ENCODE results near the gene MOXD1. TPM values are rescaled to one million over a fixed set of nuclear protein-coding genes. Genes with fewer than 3 reads are reported as not detected.

The MOXD1 gene
- total RNA-seq, 1 donor from 2014 or later = 113 TPM

GRCh38 chr6:132430110-132430509, 28.8 kb upstream of the MOXD1 start:
- Mint-ChIP-seq H3K27ac (no peak overlapping the region), H3K27me3 (ENCODE audit: low read depth) (no peaks in the 10 kb centered on the region), H3K4me1 (no peaks in the 10 kb centered on the region), H3K9me3 (peaks cover 6% of the 10 kb centered on the region), H3K36me3 (no peaks in the 10 kb centered on the region), H3K4me3 (no peak overlapping the region)
- TF ChIP-seq CTCF (IDR thresholded peaks at IDR 0.05; ENCODE audit: unreplicated experiment) = no peak
- no peak for DNase-seq (ENCODE audit: low spot score in 2 of 2, unreplicated experiment in 2 of 2)

- Mint-ChIP-seq H3K27me3 (ENCODE audit: low read depth) (no peaks in the 10 kb centered on the region), H3K36me3 (peaks cover 19% of the 10 kb centered on the region), H3K4me3 (no peak overlapping the region), H3K27ac (no peak overlapping the region), H3K4me1 (no peaks in the 10 kb centered on the region), H3K9me3 (peaks cover 45% of the 10 kb centered on the region)
- DNase-seq (ENCODE audit: low spot score in 2 of 2, unreplicated experiment in 2 of 2) = no peak
- TF ChIP-seq CTCF (IDR thresholded peaks at IDR 0.05; ENCODE audit: unreplicated experiment) = no peak
Measured at GRCh38 chr6:132425176-132425575, 23.9 kb upstream of the MOXD1 start.

DNA sequence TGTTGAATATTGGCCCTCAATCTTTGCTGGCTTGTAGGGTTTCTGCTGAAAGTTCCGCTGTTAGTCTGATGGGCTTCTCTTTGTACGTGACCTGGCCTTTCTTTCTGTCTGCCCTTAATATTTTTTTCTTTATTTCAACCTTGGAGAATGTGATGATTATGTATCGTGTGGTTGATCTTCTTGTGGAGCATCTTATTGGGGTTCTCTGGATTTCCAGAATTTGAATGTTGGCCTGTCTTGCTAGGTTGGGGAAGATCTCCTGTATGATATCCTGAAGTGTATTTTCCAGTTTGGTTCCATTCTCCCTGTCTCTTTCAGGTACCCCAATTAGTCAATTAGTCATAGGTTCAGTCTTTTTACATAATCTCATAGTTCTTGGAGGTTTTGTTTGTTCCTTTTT, 22.6 kb upstream of the MOXD1 start:
- no peak for TF ChIP-seq CTCF (IDR thresholded peaks at IDR 0.05; ENCODE audit: unreplicated experiment)
- Mint-ChIP-seq H3K36me3 (peaks cover 20% of the 10 kb centered on the region), H3K9me3 (peaks cover 50% of the 10 kb centered on the region), H3K4me3 (no peak overlapping the region), H3K27ac (no peak overlapping the region), H3K4me1 (no peaks in the 10 kb centered on the region), H3K27me3 (ENCODE audit: low read depth) (no peaks in the 10 kb centered on the region)
- DNase-seq (ENCODE audit: low spot score in 2 of 2, unreplicated experiment in 2 of 2) = no peak

GRCh38 chr6:132418235-132418965, 17.1 kb upstream of the MOXD1 start:
- H3K9me3 Mint-ChIP-seq = peaks cover 66% of the 10 kb centered on the region
- no peak for TF ChIP-seq CTCF (IDR thresholded peaks at IDR 0.05; ENCODE audit: unreplicated experiment)
- peaks cover 8% of the 10 kb centered on the region for H3K4me1 Mint-ChIP-seq
- H3K27ac Mint-ChIP-seq = no peak overlapping the region
- peaks cover 23% of the 10 kb centered on the region for H3K36me3 Mint-ChIP-seq
- H3K27me3 Mint-ChIP-seq (ENCODE audit: low read depth) = no peaks in the 10 kb centered on the region
- no peak overlapping the region for H3K4me3 Mint-ChIP-seq
- DNase-seq (ENCODE audit: low spot score in 2 of 2, unreplicated experiment in 2 of 2) = no peak

DNA sequence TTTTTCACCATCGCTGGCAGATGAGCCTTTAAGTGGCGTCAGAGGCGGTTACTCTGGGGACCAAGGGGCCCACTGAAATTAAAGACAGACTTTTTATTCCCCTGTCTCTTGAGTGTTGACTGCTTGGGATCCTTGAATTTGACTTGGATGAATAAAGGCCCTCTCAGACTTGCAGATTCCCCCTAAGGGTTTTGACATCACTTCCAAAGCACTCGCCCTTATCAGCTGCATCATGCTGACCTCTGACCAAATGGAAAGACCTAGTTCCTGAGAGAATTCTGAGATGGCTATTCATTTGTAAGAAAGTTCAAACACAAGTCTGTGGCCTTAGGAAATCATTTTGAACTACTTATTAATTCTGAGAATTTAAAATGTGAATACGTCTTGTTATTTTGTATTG, 13.5 kb upstream of the MOXD1 start:
- Mint-ChIP-seq H3K27ac (no peak overlapping the region), H3K4me1 (peaks cover 12% of the 10 kb centered on the region), H3K27me3 (ENCODE audit: low read depth) (no peaks in the 10 kb centered on the region), H3K4me3 (no peak overlapping the region), H3K9me3 (peaks cover 32% of the 10 kb centered on the region), H3K36me3 (peaks cover 9% of the 10 kb centered on the region)
- DNase-seq (ENCODE audit: low spot score in 2 of 2, unreplicated experiment in 2 of 2) = no peak
- no peak for TF ChIP-seq CTCF (IDR thresholded peaks at IDR 0.05; ENCODE audit: unreplicated experiment)
